DMS 273 (cell line): Measurements from ENCODE around the gene MAGI2.

Experiments
- DNase-seq: peaks from one replicate; lab custom pipeline; 2025; ENCODE audit not compliant: unreplicated experiment; lab: John Stamatoyannopoulos, UW

Gene MAGI2

GRCh38 chr7:79453558-79454360 lies at the start of gene MAGI2:
Gene MAGI2, minus strand, starts transcription at chr7:79453667. Its CDS starts 347 bp downstream, at chr7:79453320.
- DNase-seq, result peak; percentile 79

- peak; percentile 7 for DNase-seq
Observed at GRCh38 chr7:79502151-79502550, 48.7 kb upstream of the MAGI2 start.

- DNase-seq, result no peak
Observed at GRCh38 chr7:79500759-79501158, 47.3 kb upstream of the MAGI2 start.

- no peak for DNase-seq
Observed at GRCh38 chr7:79497728-79498127, 44.3 kb upstream of the MAGI2 start.

GRCh38 chr7:79495544-79496272 lies 42.2 kb upstream of the MAGI2 start:
- no peak for DNase-seq

- no peak for DNase-seq
Observed at GRCh38 chr7:79494046-79494445, 40.6 kb upstream of the MAGI2 start.

GRCh38 chr7:79489371-79489770 lies 35.9 kb upstream of the MAGI2 start:
- DNase-seq, result no peak

GRCh38 chr7:79478386-79478785 lies 24.9 kb upstream of the MAGI2 start:
- DNase-seq, result no peak

GRCh38 chr7:79475455-79475854 lies 22.0 kb upstream of the MAGI2 start:
- no peak for DNase-seq

- DNase-seq, result peak; percentile 7
Observed at GRCh38 chr7:79471699-79472098, 18.2 kb upstream of the MAGI2 start.

- no peak for DNase-seq
Observed at GRCh38 chr7:79471283-79471682, 17.8 kb upstream of the MAGI2 start.

GRCh38 chr7:79465551-79465950 lies 12.1 kb upstream of the MAGI2 start:
- DNase-seq, result no peak

- DNase-seq, result peak; percentile 7
Observed at GRCh38 chr7:79464051-79464450, 10.6 kb upstream of the MAGI2 start.

GRCh38 chr7:79462390-79462789 lies 8.9 kb upstream of the MAGI2 start:
- no peak for DNase-seq

- DNase-seq, result no peak
Observed at GRCh38 chr7:79461660-79462059, 8.2 kb upstream of the MAGI2 start.

GRCh38 chr7:79459381-79459780 lies 5.9 kb upstream of the MAGI2 start:
- no peak for DNase-seq

- no peak for DNase-seq
Observed at GRCh38 chr7:79458796-79459195, 5.3 kb upstream of the MAGI2 start.

GRCh38 chr7:79455173-79455790 lies 1.8 kb upstream of the MAGI2 start:
- no peak for DNase-seq

- no peak for DNase-seq
Observed at GRCh38 chr7:79454361-79454960, 994 bp upstream of the MAGI2 start.

- DNase-seq, result no peak
Observed at GRCh38 chr7:79453266-79453557, 255 bp downstream of the MAGI2 start.

GRCh38 chr7:79452495-79453265 lies 787 bp downstream of the MAGI2 start:
- DNase-seq, result peak; percentile 78
